Mononuclear cell (primary cell): ENCODE results near the gene FOXI3. TPM values are rescaled to one million over a fixed set of nuclear protein-coding genes. Genes with fewer than 3 reads are reported as not detected.

ENCODE experiments used
- H3K27me3 ChIP-seq: 2 replicates; pipeline ENCODE4 v1.6.0; 2011; ENCODE audit warnings: low read length, control low read depth; ENCODE audit not compliant: insufficient read depth
- H3K4me1 ChIP-seq: 2 replicates; pipeline ENCODE4 v1.5.1; 2011; ENCODE audit warnings: mild to moderate bottlenecking, low read length, control low read depth; ENCODE audit not compliant: insufficient read depth
- H3K4me3 ChIP-seq: 2 replicates; pipeline ENCODE4 v1.5.1; 2011; ENCODE audit warnings: mild to moderate bottlenecking, low read length, moderate library complexity
- H3K9me3 ChIP-seq: 2 replicates; pipeline ENCODE4 v1.5.1; 2011; ENCODE audit warnings: low read depth, mild to moderate bottlenecking, control low read depth, low read length
- total RNA-seq: library from RNA; depleted of rRNA; stranded (reverse); fragments of >200 nt; gene quantifications from one replicate; pipeline ENCODE4 v1.2.3, GENCODE V29; 2012

The FOXI3 gene
- total RNA-seq: not detected

GRCh38 chr2:88452565-88452905 is at the start of gene FOXI3:
Gene FOXI3 (minus strand): TSS chr2:88452693. CDS start chr2:88452535, 158 bp downstream.
- H3K4me1 ChIP-seq: no peaks in the 10 kb centered on the region
- no peaks in the 10 kb centered on the region for H3K9me3 ChIP-seq
- H3K27me3 ChIP-seq: peaks cover 75% of the 10 kb centered on the region
- no peak within 1 kb of the TSS for H3K4me3 ChIP-seq

- no peak overlapping the region for H3K4me3 ChIP-seq
- H3K4me1 ChIP-seq: no peaks in the 10 kb centered on the region
- no peaks in the 10 kb centered on the region for H3K9me3 ChIP-seq
Observed at GRCh38 chr2:88500691-88501090, 48.2 kb upstream of the FOXI3 start.

GRCh38 chr2:88499204-88499603 is 46.7 kb upstream of the FOXI3 start:
- no peak overlapping the region for H3K4me3 ChIP-seq
- no peaks in the 10 kb centered on the region for H3K27me3 ChIP-seq
- no peaks in the 10 kb centered on the region for H3K4me1 ChIP-seq
- no peaks in the 10 kb centered on the region for H3K9me3 ChIP-seq

More at GRCh38 chr2:88500691-88501090, 48.2 kb upstream of the FOXI3 start:
- no peaks in the 10 kb centered on the region for H3K27me3 ChIP-seq

GRCh38 chr2:88493481-88493880 is 41.0 kb upstream of the FOXI3 start:
- Histone ChIP-seq H3K9me3 (no peaks in the 10 kb centered on the region), H3K4me1 (no peaks in the 10 kb centered on the region), H3K27me3 (no peaks in the 10 kb centered on the region), H3K4me3 (no peak overlapping the region)

GRCh38 chr2:88492002-88492401 is 39.5 kb upstream of the FOXI3 start:
- no peak overlapping the region for H3K4me3 ChIP-seq
- no peaks in the 10 kb centered on the region for H3K9me3 ChIP-seq
- H3K4me1 ChIP-seq: no peaks in the 10 kb centered on the region
- H3K27me3 ChIP-seq: no peaks in the 10 kb centered on the region

GRCh38 chr2:88489181-88489580 is 36.7 kb upstream of the FOXI3 start:
- no peak overlapping the region for H3K4me3 ChIP-seq
- H3K9me3 ChIP-seq: no peaks in the 10 kb centered on the region

GRCh38 chr2:88483200-88483599 is 30.7 kb upstream of the FOXI3 start:
- H3K27me3 ChIP-seq: peaks cover 2% of the 10 kb centered on the region
- H3K9me3 ChIP-seq: no peaks in the 10 kb centered on the region
- no peaks in the 10 kb centered on the region for H3K4me1 ChIP-seq
- no peak overlapping the region for H3K4me3 ChIP-seq

More at GRCh38 chr2:88489181-88489580, 36.7 kb upstream of the FOXI3 start:
- Histone ChIP-seq H3K4me1 (no peaks in the 10 kb centered on the region), H3K27me3 (no peaks in the 10 kb centered on the region)

- peaks cover 2% of the 10 kb centered on the region for H3K27me3 ChIP-seq
- H3K9me3 ChIP-seq: no peaks in the 10 kb centered on the region
- no peaks in the 10 kb centered on the region for H3K4me1 ChIP-seq
- no peak overlapping the region for H3K4me3 ChIP-seq
Observed at GRCh38 chr2:88481691-88482336, 29.3 kb upstream of the FOXI3 start.

- Histone ChIP-seq H3K27me3 (peaks cover 4% of the 10 kb centered on the region), H3K9me3 (no peaks in the 10 kb centered on the region)
Observed at GRCh38 chr2:88472811-88473210, 20.3 kb upstream of the FOXI3 start.

GRCh38 chr2:88471083-88471942 is 18.8 kb upstream of the FOXI3 start:
- peaks cover 4% of the 10 kb centered on the region for H3K27me3 ChIP-seq
- no peaks in the 10 kb centered on the region for H3K4me1 ChIP-seq
- no peaks in the 10 kb centered on the region for H3K9me3 ChIP-seq
- no peak overlapping the region for H3K4me3 ChIP-seq

More at GRCh38 chr2:88472811-88473210, 20.3 kb upstream of the FOXI3 start:
- Histone ChIP-seq H3K4me1 (no peaks in the 10 kb centered on the region), H3K4me3 (no peak overlapping the region)

GRCh38 chr2:88469202-88470114 is 17.0 kb upstream of the FOXI3 start:
- H3K4me3 ChIP-seq: no peak overlapping the region

GRCh38 chr2:88464153-88464552 is 11.7 kb upstream of the FOXI3 start:
- no peaks in the 10 kb centered on the region for H3K9me3 ChIP-seq
- H3K4me3 ChIP-seq: no peak overlapping the region
- no peaks in the 10 kb centered on the region for H3K4me1 ChIP-seq
- H3K27me3 ChIP-seq: no peaks in the 10 kb centered on the region

More at GRCh38 chr2:88469202-88470114, 17.0 kb upstream of the FOXI3 start:
- Histone ChIP-seq H3K4me1 (no peaks in the 10 kb centered on the region), H3K9me3 (no peaks in the 10 kb centered on the region), H3K27me3 (peaks cover 4% of the 10 kb centered on the region)

GRCh38 chr2:88458633-88459032 is 6.1 kb upstream of the FOXI3 start:
- Histone ChIP-seq H3K27me3 (peaks cover 42% of the 10 kb centered on the region), H3K9me3 (no peaks in the 10 kb centered on the region), H3K4me1 (no peaks in the 10 kb centered on the region), H3K4me3 (no peak overlapping the region)

GRCh38 chr2:88452980-88453582 is 588 bp upstream of the FOXI3 start:
- H3K9me3 ChIP-seq: no peaks in the 10 kb centered on the region
- no peak overlapping the region for H3K4me3 ChIP-seq
- no peaks in the 10 kb centered on the region for H3K4me1 ChIP-seq
- peaks cover 80% of the 10 kb centered on the region for H3K27me3 ChIP-seq
